ENCODE data around the gene KANSL1L. TPM values are rescaled to one million over a fixed set of nuclear protein-coding genes. Genes with fewer than 3 reads are reported as not detected.

The KANSL1L gene
- total and polyA plus RNA-seq, 2 experiments from 2014 or later = 7.4 to 21.1 TPM

Other genes with a start within 250 kb of the KANSL1L start
- 79.1 and 95.1 TPM in 2 replicates for gene RPE, start 168.8 kb downstream of the KANSL1L start, total RNA-seq (2014; rRNA removed; shearing (Covaris generic))
- gene RPE, start 168.8 kb downstream of the KANSL1L start, polyA plus RNA-seq (2016; fragmentation: Nextera tagmentation; extraction: Ambion mirVana) = 33.1 and 43.1 TPM in 2 replicates
- 0.39 TPM in 1 of 2 replicates, not detected in the other for gene ACADL, start 54.0 kb upstream of the KANSL1L start, total RNA-seq (2014; rRNA removed; shearing (Covaris generic))
- 0.37 and 0.68 TPM in 2 replicates for gene ACADL, start 54.0 kb upstream of the KANSL1L start, polyA plus RNA-seq (2016; fragmentation: Nextera tagmentation; extraction: Ambion mirVana)
- not detected in 2 replicates for gene MYL1, start 143.8 kb upstream of the KANSL1L start, total RNA-seq (2014; rRNA removed; shearing (Covaris generic))
- not detected in 2 replicates for gene MYL1, start 143.8 kb upstream of the KANSL1L start, polyA plus RNA-seq (2016; fragmentation: Nextera tagmentation; extraction: Ambion mirVana)